HG03175 (cell line): ENCODE measurements around the gene ZNF516.

Source experiments
- ATAC-seq: cut with Tn5 transposase; IDR thresholded peaks from one replicate; pipeline ENCODE4 v1.9.1; 2021; ENCODE audit warnings: mild to moderate bottlenecking, moderate library complexity; ENCODE audit not compliant: unreplicated experiment

ZNF516 gene

DNA sequence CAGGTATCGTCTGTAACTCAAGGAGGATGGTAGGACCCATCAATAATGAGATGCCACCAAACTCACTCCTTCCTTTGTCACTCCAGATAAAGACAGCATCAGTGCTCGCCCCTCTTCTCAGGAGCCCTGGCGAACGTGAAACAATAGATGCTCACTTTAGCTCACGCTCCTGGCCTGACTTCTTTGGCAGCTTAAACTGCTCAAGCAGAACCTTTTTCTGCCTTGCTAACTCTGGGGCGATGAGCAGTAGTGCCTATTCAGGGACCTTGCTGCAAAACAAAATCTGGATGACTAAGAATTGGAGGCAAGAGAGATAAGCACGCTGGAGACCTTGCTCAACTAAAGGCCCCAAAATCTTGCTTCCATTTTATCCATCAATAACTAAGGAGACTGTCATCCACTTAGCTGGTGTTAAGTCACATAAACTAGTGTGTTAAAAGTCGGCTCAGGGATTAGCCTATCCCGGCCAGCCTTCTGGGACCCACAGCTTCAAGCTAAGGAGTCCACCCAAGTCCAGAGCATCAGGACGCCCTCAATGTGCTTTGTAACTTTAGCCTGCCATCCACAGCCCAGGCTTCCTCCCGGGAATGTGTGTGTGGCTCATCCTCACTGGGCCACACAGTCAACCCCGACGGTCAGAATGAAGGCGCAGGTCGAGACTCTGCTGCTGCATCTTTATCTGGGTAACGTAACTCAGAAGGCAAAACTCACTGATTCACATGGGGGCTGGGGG lies 38.9 kb downstream of the ZNF516 start:
- no peak for ATAC-seq

GRCh38 chr18:76455003-76455676 lies 39.9 kb downstream of the ZNF516 start:
- ATAC-seq = no peak

DNA sequence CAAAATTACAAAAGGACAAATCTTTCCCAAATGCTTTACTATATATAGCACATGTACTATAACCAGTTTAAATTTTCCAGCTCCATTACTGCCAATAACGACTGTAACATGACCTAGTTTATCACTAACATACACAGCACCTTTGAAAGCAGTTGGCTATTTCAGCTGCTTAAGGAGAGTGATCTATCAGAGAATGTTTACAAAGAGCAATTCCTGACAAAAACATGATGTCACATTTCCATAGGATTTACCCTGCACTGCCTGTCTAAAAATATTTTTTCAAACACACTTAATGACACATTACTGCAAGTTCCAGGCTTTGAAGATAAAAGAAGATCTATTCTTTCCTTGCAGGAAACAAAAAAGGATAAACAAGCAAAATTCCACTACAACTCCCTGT lies 40.6 kb downstream of the ZNF516 start:
- ATAC-seq = no peak

DNA sequence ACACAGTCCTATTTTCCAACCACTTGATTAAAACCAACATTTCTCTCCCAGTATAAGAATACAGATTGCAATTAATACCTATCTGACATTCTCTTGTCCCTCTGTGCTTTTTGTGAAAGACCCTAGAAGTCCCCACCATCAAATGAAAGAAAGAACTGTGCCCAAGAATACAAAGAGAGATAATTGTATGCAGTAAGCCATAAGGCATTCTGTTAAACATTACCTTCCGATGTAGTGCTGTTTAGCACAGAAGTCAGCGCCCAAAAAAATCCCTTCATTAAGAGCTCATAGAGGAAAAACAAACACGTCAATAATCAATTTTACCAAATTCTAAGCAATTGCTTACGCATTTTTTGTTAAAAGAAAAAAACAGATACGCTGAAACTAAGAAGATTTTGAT lies 41.1 kb downstream of the ZNF516 start:
- no peak for ATAC-seq

DNA sequence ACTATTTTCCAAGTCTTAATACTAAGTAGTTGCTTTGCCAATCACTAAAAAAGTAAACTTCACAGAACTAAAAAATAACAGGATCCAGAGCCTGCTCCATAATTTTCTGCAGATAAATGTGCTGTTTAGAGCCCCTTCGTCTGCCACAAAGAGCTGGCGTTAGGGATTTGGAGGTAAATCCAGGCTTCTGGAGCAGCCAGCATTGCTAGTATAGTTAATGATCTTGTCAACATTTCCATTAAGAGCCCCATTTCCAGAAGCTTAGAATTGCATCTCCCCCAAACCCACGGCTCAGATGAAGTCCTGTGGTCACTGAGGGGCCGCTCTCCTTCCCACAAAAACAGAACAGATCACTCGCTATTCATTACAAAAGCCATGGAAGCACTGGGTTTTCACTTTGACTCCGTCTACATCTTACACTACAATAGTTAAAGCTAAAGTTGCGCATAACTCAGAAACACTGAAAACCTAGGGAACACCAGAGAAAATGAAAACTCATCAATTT lies 41.9 kb downstream of the ZNF516 start:
- no peak for ATAC-seq

DNA sequence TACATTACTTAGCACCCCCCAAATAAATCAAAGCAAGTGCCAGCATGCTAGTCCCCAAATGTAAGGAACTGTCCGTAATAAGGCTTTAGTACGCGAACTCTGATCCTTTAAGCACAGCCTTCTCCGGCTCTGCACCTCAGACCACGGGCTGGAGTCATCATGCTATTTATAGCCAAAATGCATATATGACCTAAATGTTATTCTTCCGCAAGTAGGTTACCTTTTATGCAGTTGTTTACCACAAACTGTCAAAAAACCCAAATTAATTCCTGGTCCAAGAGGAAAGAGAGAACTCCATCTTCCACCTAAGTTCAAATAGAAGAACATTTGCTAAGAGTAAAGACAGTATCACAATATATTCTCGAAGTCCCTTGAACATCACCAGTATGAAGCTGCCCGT lies 42.7 kb downstream of the ZNF516 start:
- no peak for ATAC-seq

- ATAC-seq = peak; percentile 54
Measured at GRCh38 chr18:76451396-76452331, 43.4 kb downstream of the ZNF516 start.

DNA sequence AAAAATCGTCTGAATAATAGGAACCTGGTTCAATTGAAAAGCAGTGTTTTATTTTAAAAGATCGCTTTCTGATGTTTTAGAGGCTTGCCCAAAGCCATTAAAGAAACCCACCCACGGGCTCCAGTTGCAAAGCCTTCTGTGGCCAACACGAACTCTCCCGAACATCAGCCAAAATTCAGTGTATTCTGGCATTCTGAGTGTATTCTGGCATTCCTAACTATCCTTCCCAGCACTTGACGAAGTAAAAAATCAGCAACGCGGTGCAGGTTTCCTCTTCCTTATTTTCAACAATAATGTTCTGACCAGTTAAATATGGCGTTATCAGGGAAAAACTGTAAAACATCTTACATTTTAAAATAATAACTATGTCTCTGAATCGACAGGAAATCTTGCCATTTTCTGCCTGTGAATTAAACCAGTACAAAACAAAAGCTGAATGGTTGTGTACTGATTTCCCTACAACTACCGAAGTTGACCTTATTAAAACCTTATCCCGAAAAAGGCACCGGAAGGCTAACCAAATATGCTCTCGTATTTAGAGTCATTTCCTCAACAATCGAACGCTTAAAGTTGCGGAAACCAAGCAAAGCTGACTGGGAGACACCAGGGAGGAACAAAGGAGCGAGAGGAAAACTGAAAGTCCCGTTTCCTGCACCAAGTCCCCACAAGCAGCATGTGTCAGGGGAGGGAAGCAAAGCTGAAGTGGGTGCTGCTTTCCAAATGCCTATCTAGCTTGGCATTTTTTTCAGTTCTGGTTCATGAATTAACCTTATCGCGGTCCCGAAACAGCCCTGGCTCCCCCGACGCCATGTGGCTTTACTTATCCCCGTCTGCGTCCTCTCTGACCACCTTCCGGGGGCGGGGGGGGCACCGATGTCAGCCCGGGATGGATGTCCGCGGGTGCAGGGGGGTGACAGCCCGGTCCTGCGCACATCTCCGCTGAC lies 44.3 kb downstream of the ZNF516 start:
- peak; percentile 46 for ATAC-seq

GRCh38 chr18:76449111-76449453 lies 46.0 kb downstream of the ZNF516 start:
- ATAC-seq = no peak

DNA sequence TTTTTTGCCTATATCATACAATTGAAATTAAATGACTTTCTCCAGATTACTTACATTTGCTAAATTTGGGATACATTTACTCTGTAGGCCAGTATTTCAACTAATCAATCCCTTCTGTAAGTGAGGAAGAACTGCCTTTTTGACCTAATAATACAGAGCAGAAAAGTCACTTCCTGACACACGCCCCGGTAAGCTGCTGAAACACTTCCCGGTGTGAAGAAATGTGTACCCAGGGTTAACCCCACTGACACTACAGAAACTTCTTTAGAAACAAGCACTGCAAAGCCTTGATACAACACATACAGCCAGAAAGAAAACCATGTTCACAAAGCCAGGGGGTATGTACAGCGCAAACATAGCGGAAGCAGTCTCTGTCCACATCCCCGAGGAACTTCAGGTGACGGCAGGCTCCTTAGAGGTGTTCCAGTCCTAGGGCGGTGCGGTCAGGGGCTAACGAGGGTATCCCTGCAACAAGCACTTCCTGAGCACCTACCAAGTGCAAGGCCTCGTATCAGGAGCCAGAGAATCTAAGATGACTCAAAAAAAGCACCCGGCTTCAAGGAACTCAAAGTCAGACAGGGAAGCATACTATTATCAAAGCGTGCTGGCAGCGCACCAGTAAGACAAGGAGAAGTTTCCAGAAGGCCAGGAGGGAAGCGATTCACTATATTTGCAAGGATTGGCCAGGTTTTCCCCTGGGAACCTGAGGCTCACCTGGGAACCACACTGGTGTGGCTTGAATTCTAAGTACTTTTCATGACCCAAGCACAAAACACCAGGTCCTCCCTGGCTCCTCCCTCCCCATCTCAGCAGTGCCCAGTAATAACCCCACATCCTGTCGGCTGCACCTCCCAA lies 46.6 kb downstream of the ZNF516 start:
- no peak for ATAC-seq

- no peak for ATAC-seq
Measured at GRCh38 chr18:76447258-76447890, 47.7 kb downstream of the ZNF516 start.

- ATAC-seq = no peak
Measured at GRCh38 chr18:76446321-76447257, 48.5 kb downstream of the ZNF516 start.

DNA sequence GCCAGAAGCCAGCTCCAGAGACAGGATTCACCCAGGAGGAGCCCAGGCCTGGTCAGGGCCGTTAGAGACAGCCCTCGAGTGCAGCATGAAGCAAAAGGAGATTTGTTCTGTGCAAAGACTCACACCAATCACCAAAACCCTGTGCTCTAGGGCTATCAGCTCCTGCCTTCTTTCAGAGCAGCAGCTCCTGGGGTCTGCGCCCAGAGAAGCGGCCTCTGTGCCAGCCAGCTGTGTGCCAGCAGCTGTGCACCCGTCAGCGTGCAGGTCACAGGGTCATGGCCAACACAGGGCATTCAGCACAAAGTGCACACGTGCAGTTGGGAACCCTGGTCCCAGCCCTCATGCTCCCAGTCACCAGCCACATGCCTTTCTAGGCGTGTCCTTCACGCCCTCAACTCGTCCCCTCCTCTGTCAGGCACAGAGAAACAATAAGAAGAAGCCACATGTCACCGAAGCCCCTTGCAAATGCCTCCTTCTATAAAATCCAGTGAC lies 49.3 kb downstream of the ZNF516 start:
- no peak for ATAC-seq

DNA sequence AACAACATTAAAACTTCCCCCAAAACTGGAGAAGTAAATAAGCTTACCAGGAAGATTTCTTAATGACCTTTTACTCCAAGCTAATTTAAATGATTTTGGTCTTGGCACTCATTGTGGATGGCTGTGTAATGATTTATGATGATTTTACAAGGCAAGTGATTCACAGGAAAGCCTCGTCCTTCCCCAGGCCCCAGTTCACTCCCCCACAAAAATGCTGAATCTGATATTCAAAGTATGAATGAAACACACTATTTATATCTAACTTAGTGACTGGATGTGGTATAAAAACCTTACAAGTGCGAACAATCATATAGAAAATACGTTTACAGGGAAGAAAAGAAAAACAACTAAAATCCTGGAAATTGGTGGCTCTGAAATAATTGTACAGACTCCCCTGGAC lies 49.8 kb downstream of the ZNF516 start:
- no peak for ATAC-seq

GRCh38 chr18:76444446-76445105 lies 50.5 kb downstream of the ZNF516 start:
- no peak for ATAC-seq

DNA sequence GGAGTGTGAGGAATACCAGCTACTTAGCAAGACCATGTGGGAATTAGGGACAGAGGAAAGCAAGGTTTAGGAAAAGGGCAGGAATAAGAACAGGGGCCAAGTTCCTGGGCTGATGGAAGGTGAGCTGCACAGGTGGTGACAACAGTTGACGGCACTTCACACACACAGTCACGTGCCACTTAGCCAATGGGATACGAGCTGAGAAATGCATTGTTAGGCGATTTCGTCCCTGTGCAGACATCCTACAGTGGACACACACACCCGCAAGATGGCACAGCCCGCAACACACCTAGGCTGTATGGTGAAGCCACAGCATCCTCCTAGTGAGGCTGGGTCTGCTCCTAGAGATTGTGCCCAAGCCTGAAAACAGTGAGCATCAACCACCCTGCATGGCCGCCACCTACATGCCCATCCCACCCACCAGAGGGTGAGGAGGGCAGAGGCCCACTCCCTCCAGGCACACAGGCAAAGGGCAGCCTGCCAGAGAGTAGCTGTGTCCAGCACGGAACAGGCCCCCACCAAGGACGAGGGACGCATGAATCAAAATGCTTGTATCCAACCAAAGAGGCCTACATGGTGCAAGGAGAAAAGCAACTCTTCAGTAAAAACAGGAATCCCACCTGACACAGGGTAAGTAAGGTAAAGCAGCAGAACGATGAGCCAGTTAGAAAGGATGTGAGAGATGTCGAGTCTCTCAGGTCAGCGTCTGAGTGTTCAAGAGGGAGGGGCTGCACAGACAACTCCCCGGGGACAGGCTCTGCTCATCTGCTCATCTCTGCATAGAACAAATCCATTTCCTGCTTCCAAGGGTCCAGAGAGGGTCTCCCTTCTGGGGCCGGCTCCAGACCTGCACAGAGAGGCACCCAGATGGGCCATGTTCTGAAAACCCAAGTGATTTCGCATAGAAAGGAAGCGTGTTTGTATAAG lies 51.3 kb downstream of the ZNF516 start:
- no peak for ATAC-seq
